Measurements from ENCODE around the gene UGDH.
"Not testable (repeated sequence)": the region's sequence is repeated elsewhere in the genome, so short reads cannot be mapped to it uniquely, and the experiment has no call there.

The UGDH gene

DNA sequence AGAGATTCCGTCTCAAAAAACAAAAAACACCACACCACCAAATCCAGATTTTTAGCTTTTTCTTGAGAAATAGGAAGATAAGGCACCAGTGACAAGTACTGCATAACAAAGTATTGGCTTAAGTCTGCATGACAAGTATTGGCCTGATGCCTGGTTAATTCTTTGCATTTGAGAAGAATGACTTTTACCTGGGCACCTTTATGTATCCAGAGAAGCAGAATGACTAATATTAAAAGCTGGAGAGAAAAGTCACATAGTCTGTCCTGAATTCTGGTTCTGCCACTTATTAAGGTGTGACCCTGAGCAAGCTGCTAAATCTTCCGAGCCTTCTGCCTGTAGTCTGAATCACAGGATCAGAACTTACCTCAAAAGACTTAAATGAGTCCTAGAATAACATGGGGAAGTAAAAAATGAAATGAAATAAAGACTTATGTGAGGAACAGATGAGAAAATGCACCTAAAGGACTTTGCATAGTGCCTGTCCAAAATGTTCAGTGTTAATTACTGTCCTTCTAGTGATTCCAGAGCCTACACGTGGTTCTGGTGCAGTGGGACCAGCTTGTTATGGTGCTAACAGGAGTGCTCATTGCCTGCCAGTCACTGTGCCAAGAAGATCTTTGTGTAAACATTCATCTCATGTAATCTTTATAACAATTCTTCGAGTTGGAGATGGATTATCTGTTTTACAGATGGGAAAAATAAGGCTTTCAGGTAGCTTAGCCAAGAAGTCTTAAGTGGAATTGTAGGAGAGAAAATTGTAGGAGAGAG is 31.6 kb downstream of the UGDH start:
- no peak for DNase-seq (ENCODE audit: low read depth)

DNA sequence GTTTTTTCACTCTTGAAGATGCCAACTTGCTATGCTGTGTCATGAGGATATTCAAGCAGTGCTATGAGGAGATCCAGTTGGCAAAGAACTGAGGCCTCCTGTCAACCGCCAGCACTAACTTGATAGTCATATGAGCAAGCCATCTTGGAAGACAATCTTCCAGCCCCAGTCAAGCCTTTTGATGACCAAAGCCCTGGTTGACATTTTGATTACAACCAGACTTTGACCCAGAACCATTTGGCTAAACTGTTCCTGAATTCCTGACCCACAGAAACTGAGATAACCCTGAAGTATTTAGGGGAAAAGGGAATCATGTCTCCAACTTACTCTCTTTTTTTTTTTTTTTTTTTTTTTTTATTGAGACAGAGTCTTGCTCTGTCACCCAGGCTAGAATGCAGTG is 32.9 kb downstream of the UGDH start:
- no peak for DNase-seq (ENCODE audit: low read depth)

DNA sequence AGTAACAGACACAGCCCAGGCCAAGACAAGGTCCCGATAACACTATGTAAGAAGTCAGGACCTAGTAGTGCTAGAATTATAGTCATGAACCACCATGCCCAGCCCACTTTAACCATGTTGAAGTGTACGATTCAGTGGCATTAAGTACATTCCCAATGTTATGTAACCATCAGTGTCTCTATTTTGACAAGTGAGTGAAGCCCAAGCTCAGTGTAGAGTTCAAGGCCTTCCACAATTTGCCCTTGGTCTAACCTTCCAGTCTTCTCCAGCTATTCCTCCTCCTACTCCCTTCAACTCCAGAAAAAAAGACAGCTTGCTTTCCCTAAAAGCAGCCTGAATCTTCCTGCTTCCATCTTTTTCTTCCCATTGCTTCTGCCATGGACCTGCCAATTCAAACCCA is 36.9 kb downstream of the UGDH start:
- no peak for DNase-seq (ENCODE audit: low read depth)

DNA sequence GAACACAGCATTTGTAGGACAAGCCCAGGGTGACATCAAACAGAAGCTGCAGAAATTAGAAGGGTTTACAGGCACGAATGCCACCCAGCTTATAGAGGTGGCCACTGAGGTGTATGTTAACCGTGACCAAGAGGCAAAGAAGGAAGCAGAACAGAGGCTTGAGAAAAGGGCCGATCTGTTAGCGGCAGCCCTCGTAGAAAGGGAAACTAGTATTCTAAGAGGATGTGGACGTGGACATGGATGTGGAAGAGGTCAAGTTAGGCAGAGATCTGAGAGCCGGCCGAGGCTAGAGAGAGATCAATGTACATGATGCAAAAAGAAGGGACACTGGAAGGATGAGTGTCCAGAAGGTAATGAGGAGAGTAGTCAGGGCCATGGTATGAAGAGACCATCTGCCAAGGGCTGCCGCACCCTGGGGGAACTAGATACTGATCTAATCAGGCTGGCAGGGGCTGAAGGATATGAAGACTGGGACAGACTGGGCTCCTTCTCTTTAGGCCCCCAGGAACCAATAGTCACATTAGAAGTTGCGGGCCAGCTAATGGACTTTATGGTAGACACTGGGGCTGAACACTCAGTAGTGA is 40.9 kb downstream of the UGDH start:
- DNase-seq (ENCODE audit: low read depth) = no peak

DNA sequence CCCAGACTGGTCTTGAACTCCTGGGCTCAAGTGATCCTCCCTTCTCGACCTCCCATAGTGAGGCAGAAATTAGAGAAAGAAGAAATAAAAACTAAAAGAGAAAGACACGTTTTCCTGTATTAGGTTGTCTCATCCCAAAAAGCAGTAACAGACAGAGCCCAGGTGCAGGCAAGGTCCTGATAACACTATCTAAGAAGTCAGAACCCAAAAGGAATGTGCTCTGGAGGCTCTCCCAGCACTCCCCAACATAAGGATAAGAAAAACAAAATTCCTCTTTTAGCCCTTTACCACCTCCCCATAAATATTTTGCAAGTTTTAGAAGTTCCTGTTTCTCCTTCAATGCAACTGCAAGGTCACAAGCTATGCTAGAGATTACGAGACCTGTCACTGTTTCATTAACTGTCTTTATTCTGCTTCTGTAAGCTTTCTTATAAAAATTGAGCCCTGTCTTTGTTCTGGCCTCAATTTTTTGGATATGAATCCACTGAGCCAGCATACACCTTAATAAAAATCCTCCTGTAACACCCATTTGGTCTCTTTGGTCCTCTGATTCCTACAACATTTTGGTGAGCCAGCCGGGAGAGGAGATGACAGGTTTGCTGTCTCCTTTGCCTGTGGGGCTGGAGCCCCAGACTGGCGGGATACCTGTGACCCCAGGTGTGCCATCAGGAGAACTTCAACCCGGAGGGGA is 42.5 kb downstream of the UGDH start:
- no peak for DNase-seq (ENCODE audit: low read depth)

DNA sequence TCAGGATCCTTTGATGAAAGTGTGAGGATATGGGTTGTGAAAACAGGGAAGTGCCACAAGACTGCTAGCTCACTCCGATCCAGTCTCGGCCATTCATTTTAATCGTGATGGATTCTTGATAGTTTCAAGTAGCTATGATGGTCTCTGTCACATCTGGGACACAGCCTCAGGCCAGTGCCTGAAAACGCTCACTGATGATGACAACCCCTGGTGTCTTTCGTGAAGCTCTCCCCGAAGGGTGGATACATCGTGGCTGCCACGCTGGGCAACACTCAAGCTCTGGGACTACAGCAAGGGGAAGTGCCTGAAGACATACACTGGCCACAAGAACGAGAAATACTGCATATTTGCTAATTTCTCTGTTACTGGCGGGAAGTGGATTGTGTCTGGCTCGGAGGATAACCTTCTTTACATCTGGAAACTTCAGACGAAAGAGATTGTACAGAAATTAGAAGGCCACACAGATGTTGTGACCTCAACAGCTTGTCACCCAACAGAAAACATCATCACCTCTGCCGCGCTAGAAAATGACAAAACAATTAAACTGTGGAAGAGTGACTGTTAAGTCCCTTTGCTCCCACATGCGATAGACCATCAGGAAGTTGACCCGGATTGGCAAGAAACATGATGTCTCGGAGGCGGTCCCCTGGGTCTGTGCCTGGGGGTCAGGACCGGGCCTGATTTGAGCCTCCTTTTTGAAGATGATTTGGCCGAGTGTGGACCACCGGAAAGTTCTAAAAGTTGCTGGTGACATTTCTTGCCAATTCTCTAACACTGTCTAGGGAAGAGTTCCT is 46.1 kb downstream of the UGDH start:
- no peak for DNase-seq (ENCODE audit: low read depth)

DNA sequence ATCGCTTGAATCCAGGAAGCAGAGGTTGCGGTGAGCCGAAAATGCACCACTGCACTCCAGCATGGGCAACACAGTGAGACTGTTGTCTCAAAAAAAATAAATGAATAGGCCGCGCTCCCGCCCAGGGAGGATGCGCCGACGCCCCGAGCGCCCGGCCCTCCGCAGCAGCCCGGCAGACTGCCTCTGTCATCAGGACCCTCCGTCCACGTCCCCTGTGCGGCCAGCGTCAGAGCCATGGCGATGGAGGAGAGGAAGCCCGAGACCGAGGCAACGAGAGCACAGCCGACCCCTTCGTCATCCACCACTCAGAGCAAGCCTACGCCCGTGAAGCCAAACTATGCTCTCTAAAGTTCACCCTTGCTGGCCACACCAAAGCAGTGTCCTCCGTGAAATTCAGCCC is 47.0 kb downstream of the UGDH start:
- DNase-seq (ENCODE audit: low read depth) = no peak

DNA sequence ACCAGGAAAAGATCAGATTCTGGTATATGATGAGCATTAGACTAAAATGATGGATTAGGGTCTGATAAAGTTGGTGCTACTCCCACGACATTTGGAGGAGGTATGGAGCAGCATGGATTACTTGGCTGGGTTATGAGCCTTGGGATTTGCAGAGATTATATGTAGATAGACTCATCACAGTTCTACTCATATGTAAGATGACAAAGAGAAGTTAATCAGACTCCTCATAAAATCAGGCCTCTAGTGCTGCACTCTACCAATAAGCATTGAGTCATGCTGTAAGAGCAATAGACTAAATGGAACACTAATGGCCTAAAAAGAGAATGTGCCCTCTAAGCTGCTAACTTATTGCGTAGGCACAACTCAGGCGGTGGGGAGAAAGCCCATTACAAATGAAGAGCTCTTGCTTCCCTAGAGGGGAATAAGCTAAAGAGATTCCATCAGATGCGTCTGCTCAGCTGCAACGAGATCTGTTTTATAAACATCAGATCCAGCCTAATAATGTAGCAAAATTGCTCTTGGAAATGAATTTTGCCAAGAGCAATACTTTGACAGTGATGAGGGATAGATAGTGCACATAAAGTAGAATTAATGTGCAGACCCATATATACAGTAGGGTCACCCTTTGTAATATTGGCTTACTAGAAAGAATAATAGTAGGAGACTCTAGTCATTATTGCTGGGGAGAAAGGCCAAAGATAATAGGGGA is 50.9 kb downstream of the UGDH start:
- no peak for DNase-seq (ENCODE audit: low read depth)

DNA sequence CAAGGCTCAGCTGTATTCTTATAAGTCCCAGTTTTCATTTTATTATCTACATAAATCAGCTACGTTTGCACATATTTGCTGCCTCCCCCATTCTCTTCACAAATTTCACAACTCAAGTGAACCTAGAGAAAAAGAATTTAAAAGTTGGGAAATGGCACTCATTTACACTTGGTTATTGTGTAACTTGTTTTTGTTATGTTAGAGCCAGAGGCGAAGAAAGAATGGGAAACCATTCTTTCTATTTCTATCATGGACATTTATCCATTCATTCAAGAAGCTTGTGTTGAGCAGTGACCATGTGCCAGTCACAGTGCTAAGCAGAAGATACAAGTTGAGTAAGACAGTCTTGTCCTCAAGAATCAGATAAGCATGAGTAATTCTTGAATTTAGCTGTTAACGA is 54.8 kb downstream of the UGDH start:
- DNase-seq (ENCODE audit: low read depth) = no peak

DNA sequence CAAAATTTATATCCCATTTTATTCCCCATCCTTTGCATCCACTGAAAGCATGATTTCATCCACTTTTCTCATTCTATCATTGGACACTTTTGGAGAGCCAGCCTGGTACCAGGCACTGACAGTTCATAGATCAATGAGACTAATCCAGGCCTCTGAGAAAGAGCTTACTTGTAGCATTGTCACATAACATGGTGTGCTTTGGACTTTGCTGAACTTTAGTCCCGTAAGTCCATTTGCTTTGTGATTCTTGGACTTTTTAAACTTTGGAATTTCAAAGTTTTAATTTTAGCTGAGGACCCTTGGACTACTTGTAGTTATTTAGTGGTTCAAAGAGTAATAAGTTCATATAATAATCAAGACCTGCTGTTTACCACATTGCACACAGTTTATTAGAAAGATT is 56.8 kb downstream of the UGDH start:
- DNase-seq (ENCODE audit: low read depth) = no peak

DNA sequence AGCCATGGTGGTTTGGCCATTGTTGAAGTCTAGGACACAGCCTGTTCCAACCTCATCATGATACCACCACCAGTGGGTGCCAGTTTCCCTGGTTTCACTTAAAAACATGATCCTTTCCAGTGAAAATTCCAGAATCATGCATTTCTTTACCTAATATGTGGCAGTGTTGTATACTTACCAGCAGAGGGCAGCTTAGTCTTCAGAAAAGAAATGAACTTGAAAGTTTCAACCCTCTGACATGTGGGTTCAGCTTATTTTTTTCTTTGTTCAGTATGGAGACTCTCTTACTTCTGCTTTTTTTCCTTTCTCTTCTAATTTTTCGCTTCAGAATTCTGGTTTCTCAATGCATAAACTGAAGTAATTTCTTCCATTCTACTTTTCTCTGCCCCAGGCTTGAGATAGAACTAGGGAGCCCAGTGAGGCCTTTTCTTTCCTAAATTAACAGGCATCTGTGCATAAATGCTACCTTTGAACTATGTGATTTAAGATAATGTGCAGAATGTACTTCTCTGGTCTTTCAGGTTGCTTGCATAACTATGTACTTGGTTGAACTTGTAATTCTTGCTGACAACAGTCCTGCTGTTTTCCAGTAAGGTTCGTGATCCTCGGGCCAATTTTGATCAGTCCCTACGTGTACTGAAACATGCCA is 57.7 kb downstream of the UGDH start:
- DNase-seq (ENCODE audit: low read depth) = peak; percentile 89

DNA sequence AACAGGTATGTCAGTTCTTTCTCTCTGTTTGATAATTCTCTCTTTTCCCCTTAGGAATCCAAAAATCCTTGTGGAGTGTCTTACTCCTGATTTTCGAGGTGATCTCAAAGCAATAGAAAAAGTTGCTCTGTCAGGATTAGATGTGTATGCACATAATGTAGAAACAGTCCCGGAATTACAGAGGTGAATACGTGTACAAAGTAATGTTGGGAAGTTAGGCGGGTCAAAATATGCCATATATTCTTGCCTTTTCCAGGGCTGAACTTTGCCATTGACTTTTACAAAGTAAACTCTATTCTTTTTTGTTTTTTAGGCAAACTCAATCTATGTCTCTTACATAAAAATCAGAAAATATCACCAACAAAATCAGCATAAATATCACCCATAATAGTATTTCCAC is 59.8 kb downstream of the UGDH start:
- DNase-seq (ENCODE audit: low read depth) = no peak

DNA sequence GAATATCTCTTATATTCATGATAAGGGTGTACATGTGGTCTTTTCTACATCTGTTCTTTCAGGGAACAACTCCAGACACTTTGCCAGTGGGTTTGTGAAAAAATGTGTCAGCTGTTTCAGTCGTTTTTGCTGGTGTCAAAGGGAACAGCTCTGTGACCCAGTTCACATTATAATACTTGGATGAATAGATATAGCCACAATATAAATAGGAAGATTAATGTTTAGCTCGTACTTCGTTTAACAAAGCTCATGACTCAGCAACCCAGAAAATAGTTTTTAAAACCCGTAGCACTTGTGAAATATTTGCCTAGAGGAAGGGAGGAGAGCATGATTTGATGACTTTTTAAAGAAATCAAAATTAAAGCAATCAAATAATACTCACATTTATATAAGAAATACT is 60.5 kb downstream of the UGDH start:
- no peak for DNase-seq (ENCODE audit: low read depth)

DNA sequence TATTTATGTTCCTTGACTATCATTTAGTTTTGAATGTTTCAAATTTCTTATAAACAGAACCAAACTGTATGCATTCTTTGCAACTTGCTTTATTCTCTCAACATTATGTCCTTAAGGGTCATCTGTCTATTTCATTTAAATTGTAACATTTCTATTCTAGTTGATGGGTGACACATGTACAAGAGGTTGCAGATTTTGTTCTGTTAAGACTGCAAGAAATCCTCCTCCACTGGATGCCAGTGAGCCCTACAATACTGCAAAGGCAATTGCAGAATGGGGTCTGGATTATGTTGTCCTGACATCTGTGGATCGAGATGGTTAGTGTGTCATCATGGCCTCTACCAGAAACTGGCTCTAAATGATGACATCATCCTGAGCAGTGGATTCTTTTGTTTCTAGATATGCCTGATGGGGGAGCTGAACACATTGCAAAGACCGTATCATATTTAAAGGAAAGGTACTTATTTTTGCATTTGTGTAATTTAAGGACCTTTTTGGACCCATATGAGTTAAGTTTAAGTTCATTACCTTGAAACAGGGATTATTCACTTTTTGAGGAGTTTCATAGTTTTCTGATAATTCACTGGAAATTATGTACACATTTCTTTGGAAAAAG is 62.2 kb downstream of the UGDH start:
- peak; percentile 87 for DNase-seq (ENCODE audit: low read depth)

DNA sequence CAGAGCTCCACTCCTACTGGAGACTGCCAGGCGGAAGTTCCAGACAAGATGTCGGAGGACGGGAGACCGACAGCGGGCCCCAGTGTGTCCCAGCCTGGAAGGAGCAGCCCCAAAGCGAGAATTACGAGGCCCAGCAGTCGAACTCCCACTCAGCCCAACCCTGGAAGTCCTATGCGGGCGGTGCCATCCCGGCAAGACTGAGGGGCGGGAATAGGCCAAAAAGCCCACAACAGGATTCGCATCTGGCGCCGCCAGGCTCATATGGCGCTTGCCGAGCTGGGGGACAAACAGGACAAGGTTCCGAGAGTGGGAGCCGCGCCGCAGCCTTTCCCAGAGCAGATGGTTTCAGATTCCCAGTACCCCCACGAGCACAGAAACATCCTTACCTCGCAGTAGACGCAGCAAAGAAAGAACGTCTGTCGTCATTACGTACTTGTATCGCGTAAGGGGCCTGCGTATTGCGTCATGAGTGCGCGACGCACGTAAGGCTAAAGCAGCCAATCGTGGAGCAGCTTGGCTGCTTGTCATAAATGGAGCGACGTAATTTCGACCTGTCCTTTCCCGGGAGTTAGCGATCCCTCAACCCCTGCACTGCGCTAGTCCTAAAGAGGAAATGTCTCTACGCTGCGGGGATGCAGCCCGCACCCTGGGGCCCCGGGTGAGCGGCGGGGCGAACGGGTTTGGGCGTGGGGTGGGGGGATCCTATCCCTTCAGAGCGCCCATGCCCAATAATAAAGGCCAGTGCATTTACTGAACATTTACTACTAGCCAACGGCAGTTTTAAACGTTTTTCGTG is 68.5 kb downstream of the UGDH start, which contains the start of the genes LIAS and RPL9:
LIAS (plus strand) TSS at position 552 of the 796 bp plus-strand sequence; CDS start at position 614, 62 bp downstream.
RPL9 (minus strand) TSS at position 418 of the 796 bp plus-strand sequence. CDS start 483 bp downstream, outside the sequence.
- DNase-seq (ENCODE audit: low read depth) = peak; percentile 99

DNA sequence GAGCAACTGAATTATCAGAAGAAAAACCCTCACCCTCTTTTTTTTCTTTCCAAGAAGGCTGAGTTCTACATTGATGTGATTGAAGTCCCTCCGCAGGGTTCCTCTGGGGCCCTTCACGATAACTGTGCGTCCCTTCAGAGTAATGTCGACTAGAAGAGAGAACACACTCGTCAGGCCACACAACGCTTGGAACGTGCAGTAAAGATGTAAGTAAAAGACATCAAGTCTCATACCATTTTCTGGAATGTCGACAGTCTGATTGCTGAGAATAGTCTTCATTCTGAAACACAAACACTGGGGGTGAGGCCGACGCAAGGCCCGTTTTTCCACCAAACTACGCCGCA is 69.1 kb downstream of the UGDH start:
- DNase-seq (ENCODE audit: low read depth) = not testable (repeated sequence)

DNA sequence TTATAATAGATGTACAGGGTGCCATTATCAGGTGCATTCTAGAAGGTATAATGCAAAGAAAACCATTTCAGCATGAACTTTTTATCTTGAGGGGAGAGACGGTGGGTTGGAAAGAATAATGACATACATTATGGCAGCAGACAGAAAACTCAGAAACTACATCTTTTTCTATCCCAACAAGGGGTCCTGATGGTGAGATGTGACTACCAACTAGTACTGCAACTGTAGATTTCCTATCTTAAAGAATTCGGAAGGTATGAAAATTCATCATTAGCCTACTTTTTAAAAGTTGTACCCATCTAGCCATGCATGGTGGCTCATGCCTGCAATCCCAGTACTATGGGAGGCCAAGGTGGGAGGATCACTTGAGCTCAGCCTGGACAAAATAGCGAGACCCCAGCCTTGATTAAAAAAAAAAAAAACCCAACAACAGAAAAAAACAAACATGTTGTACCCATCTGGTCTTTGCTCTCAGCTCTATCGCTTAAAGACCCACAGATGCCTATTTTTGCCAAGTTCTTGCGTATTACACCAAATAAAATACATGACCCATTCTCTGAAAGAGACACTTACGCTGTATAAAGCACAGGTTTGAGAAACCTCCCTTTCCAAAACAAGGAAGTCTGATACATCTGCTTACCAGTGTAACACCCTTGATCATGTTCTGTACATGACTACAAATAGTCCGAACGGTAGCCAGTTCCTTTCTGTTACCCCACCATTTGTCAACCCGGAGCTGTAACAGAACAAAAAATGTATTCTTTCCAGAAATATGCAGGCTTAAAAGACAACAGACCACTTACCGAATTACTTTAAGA is 70.1 kb downstream of the UGDH start:
- no peak for DNase-seq (ENCODE audit: low read depth)

DNA sequence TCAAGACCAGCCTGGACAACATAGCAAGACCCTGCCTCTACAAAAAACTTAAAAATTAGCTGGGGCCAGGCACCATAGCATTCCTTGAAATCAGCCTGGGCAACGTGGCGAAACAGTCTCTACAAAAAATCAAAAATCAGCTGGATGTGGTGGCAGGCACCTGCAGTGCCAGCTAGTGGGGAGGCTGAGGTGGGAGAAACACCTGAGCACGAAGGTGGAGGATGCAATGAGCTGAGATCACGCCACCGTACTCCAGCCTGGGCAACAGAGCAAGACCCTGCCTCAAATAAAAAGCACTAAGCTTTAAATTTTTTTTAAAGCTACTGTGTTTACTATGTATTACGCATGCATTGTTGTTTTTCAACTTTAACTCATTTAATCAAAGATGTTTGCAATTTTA is 71.8 kb downstream of the UGDH start:
- DNase-seq (ENCODE audit: low read depth) = no peak

DNA sequence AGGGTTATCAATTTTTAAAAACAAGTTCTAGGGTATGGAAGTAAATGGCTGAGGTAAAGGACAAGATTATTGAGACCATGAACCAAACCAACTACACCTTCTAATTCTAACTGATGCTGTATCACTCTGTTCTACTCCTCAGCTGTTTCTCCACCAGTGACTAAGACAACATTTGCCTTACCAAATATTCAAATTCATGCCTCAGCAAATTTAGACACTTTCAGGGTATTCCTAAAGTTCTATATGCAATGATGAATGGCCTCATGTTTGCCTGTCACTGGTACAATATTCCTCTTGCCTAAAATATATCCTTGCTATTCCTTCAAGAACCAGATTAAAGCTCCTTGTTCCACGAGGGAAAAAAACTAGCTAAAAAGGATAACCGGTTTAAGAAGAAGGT is 73.5 kb downstream of the UGDH start:
- no peak for DNase-seq (ENCODE audit: low read depth)

Measured in ELR (cell line).